ENCODE measurements around the gene ZNF569. TPM values are rescaled to one million over a fixed set of nuclear protein-coding genes. Genes with fewer than 3 reads are reported as not detected.
"Not testable (repeated sequence)": the region's sequence is repeated elsewhere in the genome, so short reads cannot be mapped to it uniquely, and the experiment has no call there.

ZNF569 gene
- total RNA-seq, 1 experiment from 2014 or later = 9.5 TPM

DNA sequence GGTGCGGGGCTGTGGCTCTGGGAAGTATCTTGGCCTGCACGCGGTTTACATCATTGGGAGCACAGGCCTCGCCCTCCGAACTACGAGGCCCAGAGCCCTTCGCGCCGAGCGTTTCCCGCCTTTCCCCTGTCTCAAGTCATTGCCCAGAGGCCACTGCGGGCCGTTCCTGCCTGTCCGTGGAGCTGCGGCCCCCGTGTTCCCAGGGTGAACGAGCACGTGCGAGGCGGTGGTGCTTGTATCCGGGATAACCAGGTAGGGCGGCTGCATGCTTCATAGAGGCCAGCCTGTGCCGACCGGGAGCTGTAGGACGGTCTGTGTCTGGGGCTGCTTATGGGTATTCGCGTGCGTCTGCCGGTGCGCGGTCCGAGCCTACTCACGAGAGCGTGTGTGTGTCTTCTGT, 63.8 kb downstream of the ZNF569 start:
- Histone ChIP-seq H3K4me1 (ENCODE audit: insufficient read depth, low read length, poor library complexity, severe bottlenecking) (no peaks in the 10 kb centered on the region), H3K27ac (ENCODE audit: low read depth, low read length, poor library complexity, severe bottlenecking) (no peak overlapping the region), H3K4me3 (ENCODE audit: low read depth, low read length, poor library complexity, severe bottlenecking) (no peak overlapping the region), H3K36me3 (ENCODE audit: insufficient read depth, low read length, poor library complexity, severe bottlenecking) (no peaks in the 10 kb centered on the region), H3K9me3 (ENCODE audit: low read depth, low read length, poor library complexity, severe bottlenecking) (peaks cover 49% of the 10 kb centered on the region), H3K27me3 (replicated peaks; ENCODE audit: insufficient read depth, low read depth, low read length, poor library complexity) (no peaks in the 10 kb centered on the region)
- intact Hi-C loops (cut with micrococcal nuclease; ENCODE audit: unreplicated experiment) = no loop called here
- TF ChIP-seq, protein P1, sequence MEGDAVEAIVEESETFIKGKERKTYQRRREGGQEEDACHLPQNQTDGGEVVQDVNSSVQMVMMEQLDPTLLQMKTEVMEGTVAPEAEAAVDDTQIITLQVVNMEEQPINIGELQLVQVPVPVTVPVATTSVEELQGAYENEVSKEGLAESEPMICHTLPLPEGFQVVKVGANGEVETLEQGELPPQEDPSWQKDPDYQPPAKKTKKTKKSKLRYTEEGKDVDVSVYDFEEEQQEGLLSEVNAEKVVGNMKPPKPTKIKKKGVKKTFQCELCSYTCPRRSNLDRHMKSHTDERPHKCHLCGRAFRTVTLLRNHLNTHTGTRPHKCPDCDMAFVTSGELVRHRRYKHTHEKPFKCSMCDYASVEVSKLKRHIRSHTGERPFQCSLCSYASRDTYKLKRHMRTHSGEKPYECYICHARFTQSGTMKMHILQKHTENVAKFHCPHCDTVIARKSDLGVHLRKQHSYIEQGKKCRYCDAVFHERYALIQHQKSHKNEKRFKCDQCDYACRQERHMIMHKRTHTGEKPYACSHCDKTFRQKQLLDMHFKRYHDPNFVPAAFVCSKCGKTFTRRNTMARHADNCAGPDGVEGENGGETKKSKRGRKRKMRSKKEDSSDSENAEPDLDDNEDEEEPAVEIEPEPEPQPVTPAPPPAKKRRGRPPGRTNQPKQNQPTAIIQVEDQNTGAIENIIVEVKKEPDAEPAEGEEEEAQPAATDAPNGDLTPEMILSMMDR (conservative IDR thresholded peaks at IDR 0.05; ENCODE audit: low read depth, low read length) = no peak
- no peak for TF ChIP-seq EZH2 (IDR thresholded peaks at IDR 0.05; ENCODE audit: borderline replicate concordance, low read depth, low read length, poor library complexity, severe bottlenecking)
- no TSS peak for BruUV-seq (replicated peaks)
- ChIA-PET CTCF (no interaction called here), POLR2A (ENCODE audit: low non-redundant PET) (no interaction called here)
- DNase-seq (ENCODE audit: low spot score) = no peak

DNA sequence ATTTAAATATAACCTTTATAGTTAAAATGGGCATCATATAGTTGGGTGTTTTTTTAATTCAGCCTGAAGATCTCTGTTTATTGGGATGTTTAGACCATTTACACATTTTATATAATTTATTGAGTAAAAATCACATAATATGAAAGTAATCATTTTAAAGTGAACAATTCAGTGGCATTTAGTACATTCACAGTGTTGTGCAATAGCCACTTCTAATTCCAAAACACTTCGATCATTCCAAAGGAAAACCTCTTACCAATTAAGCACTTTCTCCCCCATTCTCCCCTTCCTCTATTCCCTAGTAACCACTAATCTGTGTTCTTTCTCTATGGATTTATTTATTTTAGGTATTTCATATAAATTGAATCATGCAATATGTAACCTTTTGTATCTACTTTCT, 66.2 kb downstream of the ZNF569 start:
- no peak for DNase-seq (ENCODE audit: low spot score)
- no peaks in the 10 kb centered on the region for H3K36me3 ChIP-seq (ENCODE audit: insufficient read depth, low read length, poor library complexity, severe bottlenecking)
- intact Hi-C loops (cut with micrococcal nuclease; ENCODE audit: unreplicated experiment) = no loop called here
- POLR2A ChIA-PET (ENCODE audit: low non-redundant PET) = no interaction called here
- no TSS peak for BruUV-seq (replicated peaks)
- peaks cover 46% of the 10 kb centered on the region for H3K9me3 ChIP-seq (ENCODE audit: low read depth, low read length, poor library complexity, severe bottlenecking)
- H3K27ac ChIP-seq (ENCODE audit: low read depth, low read length, poor library complexity, severe bottlenecking) = no peak overlapping the region
- no peaks in the 10 kb centered on the region for H3K27me3 ChIP-seq (replicated peaks; ENCODE audit: insufficient read depth, low read depth, low read length, poor library complexity)
- H3K4me3 ChIP-seq (ENCODE audit: low read depth, low read length, poor library complexity, severe bottlenecking) = no peak overlapping the region
- H3K4me1 ChIP-seq (ENCODE audit: insufficient read depth, low read length, poor library complexity, severe bottlenecking) = no peaks in the 10 kb centered on the region
- CTCF ChIA-PET = no interaction called here
- TF ChIP-seq, protein P1 (conservative IDR thresholded peaks at IDR 0.05; ENCODE audit: low read depth, low read length) = no peak
- TF ChIP-seq EZH2 (IDR thresholded peaks at IDR 0.05; ENCODE audit: borderline replicate concordance, low read depth, low read length, poor library complexity, severe bottlenecking) = no peak

DNA sequence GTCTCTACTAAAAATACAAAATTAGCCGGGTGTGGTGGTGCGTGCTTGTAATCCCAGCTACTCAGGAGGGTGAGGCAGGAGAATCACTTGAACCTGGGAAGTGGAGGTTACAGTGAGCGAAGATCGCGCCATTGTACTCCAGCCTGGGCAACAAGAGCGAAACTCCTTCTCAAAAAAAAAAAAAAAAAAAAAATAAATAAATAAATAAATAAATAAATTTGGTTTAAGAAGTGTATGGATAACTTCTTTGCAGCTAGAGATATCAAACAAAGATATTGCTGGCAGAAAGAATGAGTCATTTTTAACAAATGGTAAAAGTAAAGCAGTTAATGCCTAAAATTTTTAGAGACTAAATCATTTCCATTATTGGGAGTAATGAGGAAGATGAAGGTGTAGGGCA, 75.8 kb downstream of the ZNF569 start:
- CTCF ChIA-PET; BruUV-seq (replicated peaks); DNase-seq (ENCODE audit: low spot score); POLR2A ChIA-PET (ENCODE audit: low non-redundant PET); H3K27me3 ChIP-seq (replicated peaks; ENCODE audit: insufficient read depth, low read depth, low read length, poor library complexity); intact Hi-C loops (cut with micrococcal nuclease; ENCODE audit: unreplicated experiment); H3K4me3 ChIP-seq (ENCODE audit: low read depth, low read length, poor library complexity, severe bottlenecking); H3K27ac ChIP-seq (ENCODE audit: low read depth, low read length, poor library complexity, severe bottlenecking); H3K4me1 ChIP-seq (ENCODE audit: insufficient read depth, low read length, poor library complexity, severe bottlenecking): not testable (repeated sequence)
- peaks cover 65% of the 10 kb centered on the region for H3K9me3 ChIP-seq (ENCODE audit: low read depth, low read length, poor library complexity, severe bottlenecking)
- H3K36me3 ChIP-seq (ENCODE audit: insufficient read depth, low read length, poor library complexity, severe bottlenecking) = peaks cover 14% of the 10 kb centered on the region

DNA sequence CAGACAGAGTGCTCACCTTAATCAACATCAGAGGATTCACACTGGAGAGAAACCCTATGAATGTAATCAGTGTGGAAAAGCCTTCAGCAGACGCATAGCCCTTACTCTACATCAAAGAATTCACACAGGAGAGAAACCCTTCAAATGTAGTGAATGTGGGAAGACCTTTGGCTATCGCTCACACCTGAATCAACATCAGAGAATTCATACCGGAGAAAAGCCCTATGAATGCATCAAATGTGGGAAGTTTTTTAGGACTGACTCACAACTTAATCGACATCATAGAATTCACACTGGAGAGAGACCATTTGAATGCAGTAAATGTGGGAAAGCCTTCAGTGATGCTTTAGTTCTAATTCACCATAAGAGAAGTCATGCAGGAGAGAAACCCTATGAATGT, 78.0 kb downstream of the ZNF569 start:
- Histone ChIP-seq H3K4me3 (ENCODE audit: low read depth, low read length, poor library complexity, severe bottlenecking) (no peak overlapping the region), H3K27me3 (replicated peaks; ENCODE audit: insufficient read depth, low read depth, low read length, poor library complexity) (no peaks in the 10 kb centered on the region), H3K36me3 (ENCODE audit: insufficient read depth, low read length, poor library complexity, severe bottlenecking) (peaks cover 30% of the 10 kb centered on the region), H3K27ac (ENCODE audit: low read depth, low read length, poor library complexity, severe bottlenecking) (no peak overlapping the region), H3K4me1 (ENCODE audit: insufficient read depth, low read length, poor library complexity, severe bottlenecking) (no peaks in the 10 kb centered on the region), H3K9me3 (ENCODE audit: low read depth, low read length, poor library complexity, severe bottlenecking) (peaks cover 74% of the 10 kb centered on the region)
- DNase-seq (ENCODE audit: low spot score) = no peak
- ChIA-PET CTCF (no interaction called here), POLR2A (ENCODE audit: low non-redundant PET) (no interaction called here)
- BruUV-seq (replicated peaks) = no TSS peak
- intact Hi-C loops (cut with micrococcal nuclease; ENCODE audit: unreplicated experiment) = no loop called here
- TF ChIP-seq EZH2 (IDR thresholded peaks at IDR 0.05; ENCODE audit: borderline replicate concordance, low read depth, low read length, poor library complexity, severe bottlenecking) = no peak
- TF ChIP-seq, protein P1 (conservative IDR thresholded peaks at IDR 0.05; ENCODE audit: low read depth, low read length) = no peak
